Measurements from ENCODE around the gene BUD31. TPM values are rescaled to one million over a fixed set of nuclear protein-coding genes. Genes with fewer than 3 reads are reported as not detected.

Gene BUD31
- total RNA-seq, 4 donors from 2014 or later: 52.9 to 68.3 (median 64.8) TPM

GRCh38 chr7:99368750-99369389 lies 39.9 kb upstream of the BUD31 start:
- no peak for TF ChIP-seq CTCF (IDR thresholded peaks at IDR 0.05)
- ATAC-seq (ENCODE audit: low FRiP score) (no peak), DNase-seq (ENCODE audit: low spot score) (no peak)

GRCh38 chr7:99369767-99370391 lies 38.9 kb upstream of the BUD31 start:
- TF ChIP-seq CTCF (IDR thresholded peaks at IDR 0.05): no peak
- ATAC-seq (ENCODE audit: low FRiP score): no peak
- no peak for DNase-seq (ENCODE audit: low spot score)

- DNase-seq (ENCODE audit: low spot score) (no peak), ATAC-seq (ENCODE audit: low FRiP score) (no peak)
- no peak for TF ChIP-seq CTCF (IDR thresholded peaks at IDR 0.05)
Measured at GRCh38 chr7:99371376-99371920, 37.3 kb upstream of the BUD31 start.

GRCh38 chr7:99372275-99373090 lies 36.3 kb upstream of the BUD31 start:
- no peak for DNase-seq (ENCODE audit: low spot score)
- no peak for TF ChIP-seq CTCF (IDR thresholded peaks at IDR 0.05)
- peak; percentile 18 for ATAC-seq (ENCODE audit: low FRiP score)

GRCh38 chr7:99373091-99374066 lies 35.4 kb upstream of the BUD31 start:
- ATAC-seq (ENCODE audit: low FRiP score) (no peak), DNase-seq (ENCODE audit: low spot score) (no peak)
- no peak for TF ChIP-seq CTCF (IDR thresholded peaks at IDR 0.05)

All from omental fat pad (tissue), 4 donors.